Upper lobe of right lung (tissue), 1 donor: ENCODE data around the gene LURAP1L. TPM values are rescaled to one million over a fixed set of nuclear protein-coding genes. Genes with fewer than 3 reads are reported as not detected.

Source experiments
- ATAC-seq: fragments of 200-7000 bp; cut with Tn5 transposase; one replicate; pipeline ENCODE4 v1.9.1; 2020; ENCODE audit warnings: mild to moderate bottlenecking, moderate library complexity
- DNase-seq: peaks from one replicate; pipeline ENCODE4 v3.0.0-alpha.2; 2020
- H3K27ac ChIP-seq: fragments of 200-600 bp; one replicate; pipeline ENCODE4 v1.8.0; 2022
- H3K27me3 ChIP-seq: fragments of 200-600 bp; one replicate; pipeline ENCODE4 v1.8.0; 2022; ENCODE audit warnings: mild to moderate bottlenecking
- H3K36me3 ChIP-seq: fragments of 200-600 bp; one replicate; pipeline ENCODE4 v1.8.0; 2022
- H3K4me1 ChIP-seq: fragments of 200-600 bp; one replicate; pipeline ENCODE4 v1.8.0; 2022
- H3K4me3 ChIP-seq: fragments of 200-600 bp; one replicate; pipeline ENCODE4 v1.8.0; 2022; ENCODE audit warnings: mild to moderate bottlenecking
- H3K9me3 ChIP-seq: fragments of 200-600 bp; one replicate; pipeline ENCODE4 v1.8.0; 2022
- intact Hi-C: fragments of 100-400 bp; cut with DNase I; formaldehyde crosslinking; loops from one replicate; pipeline ENCODE4 v1.11.0; 2022
- total RNA-seq: library from RNA; stranded (reverse); fragmentation: NEBNext Ultra II Directional; extraction: Animal tissue kit (Norgen Biotek cat#: 25700); gene quantifications from one replicate; pipeline ENCODE4 v1.2.1, GENCODE V29; 2021
- TF ChIP-seq, protein P1 (sequence below): fragments of 200-600 bp; IDR thresholded peaks from one replicate; pipeline ENCODE4 v1.8.0; 2022; ENCODE audit warnings: antibody characterized with exemption
- donor health status: DM: no; HTN: yes; CAD: no; lungs with severe emphysema.

The LURAP1L gene
- total RNA-seq, 1 donor from 2014 or later, result 32.3 TPM

DNA sequence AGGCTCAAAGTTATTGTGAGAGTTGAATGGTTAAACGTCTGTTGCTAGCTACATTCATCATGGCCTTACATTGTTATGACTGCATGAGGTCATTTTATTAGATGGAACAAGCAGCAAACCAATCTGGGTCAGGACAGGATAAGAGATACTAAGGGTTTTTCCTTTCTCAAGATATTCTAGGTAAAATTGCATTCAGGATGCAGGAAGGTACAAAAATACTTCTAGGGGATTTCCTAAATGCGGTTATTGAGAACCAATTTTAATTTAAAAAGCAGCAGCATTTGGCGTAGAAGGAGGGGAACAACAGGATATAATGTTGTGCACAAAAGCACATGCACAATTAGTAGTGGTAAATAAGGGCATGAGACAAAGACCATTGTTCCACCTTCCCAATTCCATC lies 39.2 kb upstream of the LURAP1L start:
- Histone ChIP-seq H3K27ac (no peak overlapping the region), H3K27me3 (no peaks in the 10 kb centered on the region), H3K4me3 (no peak overlapping the region), H3K36me3 (no peaks in the 10 kb centered on the region), H3K4me1 (no peaks in the 10 kb centered on the region), H3K9me3 (no peaks in the 10 kb centered on the region)
- ATAC-seq (no peak), DNase-seq (no peak)
- intact Hi-C loops, result no loop called here
- TF ChIP-seq, protein P1, sequence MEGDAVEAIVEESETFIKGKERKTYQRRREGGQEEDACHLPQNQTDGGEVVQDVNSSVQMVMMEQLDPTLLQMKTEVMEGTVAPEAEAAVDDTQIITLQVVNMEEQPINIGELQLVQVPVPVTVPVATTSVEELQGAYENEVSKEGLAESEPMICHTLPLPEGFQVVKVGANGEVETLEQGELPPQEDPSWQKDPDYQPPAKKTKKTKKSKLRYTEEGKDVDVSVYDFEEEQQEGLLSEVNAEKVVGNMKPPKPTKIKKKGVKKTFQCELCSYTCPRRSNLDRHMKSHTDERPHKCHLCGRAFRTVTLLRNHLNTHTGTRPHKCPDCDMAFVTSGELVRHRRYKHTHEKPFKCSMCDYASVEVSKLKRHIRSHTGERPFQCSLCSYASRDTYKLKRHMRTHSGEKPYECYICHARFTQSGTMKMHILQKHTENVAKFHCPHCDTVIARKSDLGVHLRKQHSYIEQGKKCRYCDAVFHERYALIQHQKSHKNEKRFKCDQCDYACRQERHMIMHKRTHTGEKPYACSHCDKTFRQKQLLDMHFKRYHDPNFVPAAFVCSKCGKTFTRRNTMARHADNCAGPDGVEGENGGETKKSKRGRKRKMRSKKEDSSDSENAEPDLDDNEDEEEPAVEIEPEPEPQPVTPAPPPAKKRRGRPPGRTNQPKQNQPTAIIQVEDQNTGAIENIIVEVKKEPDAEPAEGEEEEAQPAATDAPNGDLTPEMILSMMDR, result no peak

DNA sequence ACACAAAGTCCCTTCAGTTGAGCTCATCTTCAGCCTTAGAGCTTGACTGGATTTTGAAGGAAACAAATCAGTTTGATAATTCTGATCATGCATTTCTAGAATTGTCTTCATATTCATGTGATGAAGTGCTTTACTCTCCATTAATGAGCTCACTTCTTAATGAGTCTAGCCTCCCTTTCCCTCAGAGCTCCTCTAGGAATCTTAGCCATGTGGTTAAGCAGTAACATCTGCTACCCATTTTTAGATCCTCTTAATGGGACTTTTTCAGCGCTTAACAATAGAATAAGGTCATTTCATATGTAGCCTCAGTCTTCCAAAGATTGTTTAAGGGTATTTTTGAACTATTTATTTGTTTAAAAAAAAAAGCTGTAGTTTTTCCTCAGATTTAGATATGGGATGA lies 36.9 kb upstream of the LURAP1L start:
- Histone ChIP-seq H3K36me3 (no peaks in the 10 kb centered on the region), H3K27ac (no peak overlapping the region), H3K4me3 (no peak overlapping the region), H3K27me3 (no peaks in the 10 kb centered on the region), H3K4me1 (no peaks in the 10 kb centered on the region), H3K9me3 (no peaks in the 10 kb centered on the region)
- TF ChIP-seq, protein P1, result no peak
- no peak for ATAC-seq
- no peak for DNase-seq
- intact Hi-C loops, result no loop called here

DNA sequence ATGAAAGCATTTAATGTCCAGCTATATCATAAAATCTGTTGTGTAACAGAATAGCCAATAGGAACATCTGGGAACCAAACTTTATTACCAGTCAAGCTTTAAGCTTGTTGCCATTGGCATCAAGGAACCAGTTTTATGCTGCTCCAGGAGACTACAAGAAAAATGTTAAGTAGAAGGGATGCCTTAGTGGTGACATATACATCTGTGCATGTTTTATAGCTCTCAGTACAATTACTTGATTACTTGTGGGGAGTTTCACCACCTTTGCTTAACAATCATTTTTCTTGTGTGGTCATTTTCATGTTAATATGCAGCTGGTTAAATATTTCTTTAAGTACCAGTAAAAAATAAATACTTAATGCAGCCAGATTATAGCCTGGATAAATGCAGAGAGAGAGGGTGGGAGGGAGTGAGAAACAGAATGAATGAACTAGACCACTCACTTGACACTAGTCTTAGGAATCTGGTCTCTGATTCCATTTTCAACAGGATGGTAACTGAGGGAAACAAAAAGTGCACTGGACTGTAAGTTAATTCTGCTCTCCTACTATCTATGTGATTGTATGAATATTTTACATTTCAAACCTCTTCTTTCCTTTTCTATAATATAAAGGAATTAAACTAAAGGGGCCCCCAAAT lies 35.7 kb upstream of the LURAP1L start:
- ATAC-seq, result no peak
- no peaks in the 10 kb centered on the region for H3K27me3 ChIP-seq
- intact Hi-C loops, result no loop called here
- no peak overlapping the region for H3K27ac ChIP-seq
- no peaks in the 10 kb centered on the region for H3K36me3 ChIP-seq
- H3K4me1 ChIP-seq, result no peaks in the 10 kb centered on the region
- no peaks in the 10 kb centered on the region for H3K9me3 ChIP-seq
- TF ChIP-seq, protein P1, result no peak
- no peak overlapping the region for H3K4me3 ChIP-seq
- DNase-seq, result no peak

DNA sequence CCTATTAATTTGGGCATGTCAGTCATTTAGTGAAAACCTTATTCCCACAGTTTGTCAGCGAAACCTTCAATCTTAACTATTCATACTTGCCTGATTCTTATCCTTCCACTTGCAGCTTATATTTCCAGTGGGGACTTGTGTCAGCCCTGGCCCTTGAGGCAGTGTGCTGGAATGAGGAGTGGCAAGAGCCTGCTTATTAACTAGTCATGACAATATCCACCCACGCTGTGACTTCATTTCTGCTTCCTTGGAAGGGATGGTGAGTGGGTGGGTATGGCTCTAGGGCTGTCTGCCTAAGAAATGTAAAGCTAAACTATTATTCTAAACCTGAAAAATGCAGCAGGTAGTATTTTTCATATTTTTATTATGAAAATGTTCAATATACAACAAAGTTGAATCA lies 34.0 kb upstream of the LURAP1L start:
- H3K4me1 ChIP-seq, result no peaks in the 10 kb centered on the region
- no peaks in the 10 kb centered on the region for H3K36me3 ChIP-seq
- H3K9me3 ChIP-seq, result no peaks in the 10 kb centered on the region
- TF ChIP-seq, protein P1, result no peak
- H3K27ac ChIP-seq, result no peak overlapping the region
- ATAC-seq (peak; percentile 49), DNase-seq (no peak)
- no peaks in the 10 kb centered on the region for H3K27me3 ChIP-seq
- H3K4me3 ChIP-seq, result no peak overlapping the region
- intact Hi-C loops, result no loop called here

DNA sequence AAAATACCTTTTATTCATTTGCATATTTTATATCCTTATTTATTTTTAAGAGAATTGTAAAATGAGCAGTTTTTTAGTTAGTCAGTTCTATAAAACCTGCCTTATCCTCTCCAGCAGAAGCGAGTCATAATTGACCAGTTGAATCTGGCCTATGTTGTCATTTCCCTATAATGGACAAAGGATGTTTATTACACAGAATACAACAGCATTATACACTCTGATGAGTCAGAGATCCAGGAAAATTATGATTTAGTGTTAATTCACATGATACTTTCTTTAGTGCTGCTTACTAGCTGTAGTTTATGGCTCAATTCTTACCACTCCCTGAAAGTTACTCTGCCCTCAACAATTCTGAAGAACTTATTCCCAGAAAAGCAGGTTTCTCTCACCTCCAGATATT lies 26.8 kb upstream of the LURAP1L start:
- H3K9me3 ChIP-seq, result no peaks in the 10 kb centered on the region
- no peak overlapping the region for H3K4me3 ChIP-seq
- H3K27ac ChIP-seq, result no peak overlapping the region
- H3K4me1 ChIP-seq, result no peaks in the 10 kb centered on the region
- intact Hi-C loops, result no loop called here
- ATAC-seq (no peak), DNase-seq (no peak)
- H3K27me3 ChIP-seq, result no peaks in the 10 kb centered on the region
- TF ChIP-seq, protein P1, result no peak
- H3K36me3 ChIP-seq, result no peaks in the 10 kb centered on the region

DNA sequence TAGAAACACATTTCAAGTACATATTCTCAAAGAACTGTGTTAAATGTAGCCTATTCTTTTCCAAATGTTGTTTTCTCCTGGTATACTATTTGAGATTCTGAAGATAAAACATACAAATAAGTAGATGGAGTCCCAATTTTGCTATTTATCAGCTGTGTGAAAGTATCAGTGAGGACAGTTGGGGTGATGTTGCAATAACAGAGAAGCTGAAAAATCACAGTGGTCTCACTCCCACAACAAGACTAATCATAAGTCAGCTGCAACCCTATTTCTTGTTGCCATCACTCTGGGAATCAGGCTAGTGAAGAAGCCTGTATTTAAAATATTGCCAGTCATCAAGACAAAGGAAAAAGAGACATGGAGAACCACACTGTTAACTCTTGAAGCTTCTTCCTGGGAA lies 25.9 kb upstream of the LURAP1L start:
- Histone ChIP-seq H3K27ac (no peak overlapping the region), H3K4me3 (no peak overlapping the region), H3K4me1 (no peaks in the 10 kb centered on the region), H3K9me3 (no peaks in the 10 kb centered on the region), H3K27me3 (no peaks in the 10 kb centered on the region), H3K36me3 (no peaks in the 10 kb centered on the region)
- intact Hi-C loops, result no loop called here
- TF ChIP-seq, protein P1, result no peak
- DNase-seq (no peak), ATAC-seq (no peak)
